Neural cell (in vitro differentiated cells): ENCODE results near the gene PLEKHA1. TPM values are rescaled to one million over a fixed set of nuclear protein-coding genes. Genes with fewer than 3 reads are reported as not detected.

Experiments
- H2AFZ ChIP-seq: fragments of 200-600, 300-800 bp; sonication (generic), shearing (Covaris generic); 2 replicates; pipeline ENCODE4 v1.6.0; 2014; ENCODE audit warnings: low read depth, mild to moderate bottlenecking, antibody characterized with exemption, low read length, moderate library complexity
- H3F3A ChIP-seq: fragments of 200-600 bp; shearing (Covaris generic); 2 replicates; pipeline ENCODE4 v1.6.1; 2016; ENCODE audit warnings: mild to moderate bottlenecking, moderate library complexity, mixed read lengths, antibody characterized with exemption, low read length; ENCODE audit not compliant: insufficient read depth, poor library complexity, severe bottlenecking
- H3K27ac ChIP-seq: fragments of 200-600, 300-800 bp; sonication (generic), shearing (Covaris generic); 2 replicates; pipeline ENCODE4 v1.5.1; 2014; ENCODE audit warnings: mild to moderate bottlenecking, low read length, moderate library complexity
- H3K27me3 ChIP-seq: fragments of 300-800, 200-600 bp; sonication (generic), shearing (Covaris generic); 2 replicates; pipeline ENCODE4 v1.6.0; 2014; ENCODE audit warnings: mild to moderate bottlenecking, low read depth, low read length, moderate library complexity; ENCODE audit not compliant: insufficient read depth
- H3K36me3 ChIP-seq: fragments of 300-800, 200-600 bp; sonication (generic), shearing (Covaris generic); 2 replicates; pipeline ENCODE4 v1.5.1; 2014; ENCODE audit warnings: mild to moderate bottlenecking, antibody characterized with exemption, low read length, moderate library complexity; ENCODE audit not compliant: insufficient read depth
- H3K4me2 ChIP-seq: fragments of 300-800, 200-600 bp; sonication (generic), shearing (Covaris generic); 2 replicates; pipeline ENCODE4 v1.6.0; 2014; ENCODE audit warnings: mild to moderate bottlenecking, low read length
- H3K4me3 ChIP-seq: fragments of 300-800, 200-600 bp; sonication (generic), shearing (Covaris generic); 2 replicates; pipeline ENCODE4 v1.5.1; 2014; ENCODE audit warnings: mild to moderate bottlenecking, low read length, moderate library complexity
- H3K79me2 ChIP-seq: fragments of 200-600 bp; shearing (Covaris generic); replicated peaks from 2 replicates; pipeline ENCODE4 v1.6.0; 2014; ENCODE audit warnings: mild to moderate bottlenecking, low read length, moderate library complexity; ENCODE audit not compliant: insufficient read depth
- H3K9ac ChIP-seq: fragments of 300-800, 200-600 bp; sonication (generic), shearing (Covaris generic); 2 replicates; pipeline ENCODE4 v1.6.1; 2016; ENCODE audit warnings: mild to moderate bottlenecking, low read length, mixed read lengths
- H3K9me2 ChIP-seq: fragments of 200-600 bp; shearing (Covaris generic); 2 replicates; pipeline ENCODE4 v1.6.1; 2016; ENCODE audit warnings: mild to moderate bottlenecking, low read length, mixed read lengths; ENCODE audit not compliant: insufficient read depth
- H3K9me3 ChIP-seq: fragments of 200-600, 300-800 bp; sonication (generic), shearing (Covaris generic); 2 replicates; pipeline ENCODE4 v1.6.1; 2016; ENCODE audit warnings: mild to moderate bottlenecking, mixed run types, low read length, moderate library complexity, mixed read lengths
- H4K20me1 ChIP-seq: fragments of 200-600 bp; shearing (Covaris generic); 2 replicates; pipeline ENCODE4 v1.6.1; 2016; ENCODE audit warnings: mild to moderate bottlenecking, mixed run types; ENCODE audit not compliant: insufficient read depth
- CTCF ChIP-seq: fragments of 450-650 bp; IDR thresholded peaks from 2 replicates; pipeline ENCODE4 v1.5.1; 2014; ENCODE audit warnings: antibody characterized with exemption, mild to moderate bottlenecking, moderate library complexity; ENCODE audit not compliant: poor library complexity, severe bottlenecking
- EP300 ChIP-seq: fragments of 450-650 bp; conservative IDR thresholded peaks from 2 replicates; pipeline ENCODE4 v1.6.1; 2014; ENCODE audit warnings: antibody characterized with exemption, mild to moderate bottlenecking, moderate library complexity; ENCODE audit not compliant: poor library complexity, severe bottlenecking
- EZH2 ChIP-seq: fragments of 200-600, 300-800 bp; shearing (Covaris generic), sonication (generic); IDR thresholded peaks from 2 replicates; pipeline ENCODE4 v1.6.1; 2014; ENCODE audit warnings: antibody characterized with exemption, low read length, borderline replicate concordance, mild to moderate bottlenecking; ENCODE audit not compliant: insufficient read depth, poor library complexity, severe bottlenecking
- MXI1 ChIP-seq: fragments of 450-650 bp; conservative IDR thresholded peaks from 2 replicates; pipeline ENCODE4 v1.6.1; 2014; ENCODE audit warnings: antibody characterized with exemption, mild to moderate bottlenecking; ENCODE audit not compliant: poor library complexity, severe bottlenecking
- POLR2AphosphoS5 ChIP-seq: IDR thresholded peaks from 2 replicates; pipeline ENCODE4 v1.6.1; 2012
- RAD21 ChIP-seq: fragments of 450-650 bp; conservative IDR thresholded peaks from 2 replicates; pipeline ENCODE4 v1.6.1; 2014; ENCODE audit warnings: antibody characterized with exemption, mild to moderate bottlenecking, moderate library complexity
- REST ChIP-seq: IDR thresholded peaks from 2 replicates; pipeline ENCODE4 v1.6.1; 2012; ENCODE audit warnings: borderline replicate concordance
- SMC3 ChIP-seq: fragments of 450-650 bp; conservative IDR thresholded peaks from 2 replicates; pipeline ENCODE4 v1.6.1; 2014; ENCODE audit warnings: antibody characterized with exemption, mild to moderate bottlenecking, moderate library complexity; ENCODE audit not compliant: poor library complexity
- TAF1 ChIP-seq: IDR thresholded peaks from 2 replicates; pipeline ENCODE4 v1.6.1; 2012; ENCODE audit warnings: low read depth
- polyA plus RNA-seq: library from polyadenylated mRNA; depleted of rRNA; stranded (reverse); fragments of >200 nt; gene quantifications from 2 replicates; pipeline ENCODE4 v1.2.3, GENCODE V29; 2014

The PLEKHA1 gene
- polyA plus RNA-seq, 1 donor from 2014 or later, result 91.9 TPM

GRCh38 chr10:122348512-122348911, 26.0 kb upstream of the PLEKHA1 start:
- Histone ChIP-seq H3K9ac (no peak overlapping the region), H3K36me3 (no peaks in the 10 kb centered on the region), H3K27ac (no peak overlapping the region), H3K9me2 (no peaks in the 10 kb centered on the region), H3K4me3 (no peak overlapping the region), H3K4me2 (no peak overlapping the region), H3F3A (no peaks in the 10 kb centered on the region), H2AFZ (no peak overlapping the region), H3K27me3 (no peaks in the 10 kb centered on the region), H4K20me1 (no peaks in the 10 kb centered on the region), H3K9me3 (no peaks in the 10 kb centered on the region), H3K79me2 (no peaks in the 10 kb centered on the region)
- no peak for TF ChIP-seq TAF1
- TF ChIP-seq RAD21, result no peak
- TF ChIP-seq POLR2AphosphoS5, result no peak
- TF ChIP-seq CTCF, result no peak
- TF ChIP-seq REST, result no peak
- no peak for TF ChIP-seq EZH2
- TF ChIP-seq SMC3, result no peak
- no peak for TF ChIP-seq MXI1
- TF ChIP-seq EP300, result no peak

GRCh38 chr10:122348935-122349361, 25.6 kb upstream of the PLEKHA1 start:
- Histone ChIP-seq H3K4me2 (no peak overlapping the region), H3K9me2 (no peaks in the 10 kb centered on the region), H2AFZ (no peak overlapping the region)

More at GRCh38 chr10:122348935-122349361, 25.6 kb upstream of the PLEKHA1 start:
- Histone ChIP-seq H4K20me1 (no peaks in the 10 kb centered on the region), H3K4me3 (no peak overlapping the region), H3K9ac (no peak overlapping the region), H3K27me3 (no peaks in the 10 kb centered on the region), H3K36me3 (no peaks in the 10 kb centered on the region), H3K79me2 (no peaks in the 10 kb centered on the region), H3K9me3 (no peaks in the 10 kb centered on the region), H3F3A (no peaks in the 10 kb centered on the region), H3K27ac (no peak overlapping the region)
- TF ChIP-seq MXI1 (no peak), EZH2 (no peak), RAD21 (no peak), REST (no peak)
